HuH-7.5 (cell line): ENCODE data around the gene TTC21A.

Experiments used
- DNase-seq: peaks from one replicate; pipeline ENCODE4 v3.0.0; 2011; ENCODE audit warnings: low spot score

Gene TTC21A

GRCh38 chr3:39121621-39122020 is 14.1 kb downstream of the TTC21A start:
- DNase-seq, result no peak

DNA sequence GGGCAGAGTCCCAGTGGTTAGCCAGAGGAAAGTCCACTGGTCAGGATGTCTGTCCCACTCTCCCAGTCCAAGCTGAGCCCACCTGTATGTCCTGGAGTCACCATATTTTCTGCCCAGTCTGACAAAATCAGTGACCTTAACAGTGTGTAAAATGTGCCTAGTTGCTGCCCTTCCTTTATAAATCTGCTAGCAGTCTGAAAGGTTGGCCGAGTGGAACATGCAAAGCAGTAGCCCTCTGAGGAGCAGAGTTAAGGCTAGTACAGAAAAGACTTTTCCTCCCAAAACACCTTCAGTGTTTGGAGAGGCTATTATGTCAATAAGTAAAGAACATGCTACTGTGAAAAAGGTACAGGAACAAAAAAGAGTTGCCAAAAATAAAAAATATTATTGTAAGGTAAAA is 15.3 kb downstream of the TTC21A start:
- no peak for DNase-seq

GRCh38 chr3:39124876-39125840 is 17.7 kb downstream of the TTC21A start:
- DNase-seq, result no peak

- DNase-seq, result no peak
Measured at GRCh38 chr3:39125841-39126500, 18.5 kb downstream of the TTC21A start.

GRCh38 chr3:39126532-39127071 is 19.1 kb downstream of the TTC21A start:
- no peak for DNase-seq

- no peak for DNase-seq
Measured at GRCh38 chr3:39127269-39127907, 19.9 kb downstream of the TTC21A start.

DNA sequence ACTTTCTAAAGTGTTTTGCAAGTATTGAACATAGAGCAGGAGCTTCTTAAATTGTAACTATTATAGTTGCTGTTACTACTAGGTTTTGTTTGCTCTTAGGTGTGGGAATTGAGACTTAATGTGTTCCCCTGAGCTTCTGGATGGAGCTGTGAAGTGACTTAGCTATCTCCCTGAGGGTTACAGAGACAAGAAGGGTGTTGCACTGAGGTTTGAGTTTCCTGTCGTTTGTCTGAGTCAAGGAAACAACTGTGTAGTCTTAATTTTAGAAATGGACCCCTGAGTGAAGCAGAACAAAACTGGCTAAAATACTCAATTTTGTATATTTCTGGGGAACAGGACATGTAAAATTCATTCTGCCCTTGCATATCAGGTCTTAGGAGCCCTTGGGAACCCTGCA is 20.4 kb downstream of the TTC21A start:
- DNase-seq, result no peak

GRCh38 chr3:39128951-39129350 is 21.5 kb downstream of the TTC21A start:
- no peak for DNase-seq

GRCh38 chr3:39130026-39130425 is 22.5 kb downstream of the TTC21A start:
- no peak for DNase-seq

GRCh38 chr3:39130693-39131265 is 23.3 kb downstream of the TTC21A start:
- DNase-seq, result no peak

GRCh38 chr3:39132096-39133092 is 24.9 kb downstream of the TTC21A start:
- DNase-seq, result no peak

GRCh38 chr3:39133093-39133490 is 25.6 kb downstream of the TTC21A start:
- DNase-seq, result no peak

- DNase-seq, result no peak
Measured at GRCh38 chr3:39133822-39134221, 26.3 kb downstream of the TTC21A start.

DNA sequence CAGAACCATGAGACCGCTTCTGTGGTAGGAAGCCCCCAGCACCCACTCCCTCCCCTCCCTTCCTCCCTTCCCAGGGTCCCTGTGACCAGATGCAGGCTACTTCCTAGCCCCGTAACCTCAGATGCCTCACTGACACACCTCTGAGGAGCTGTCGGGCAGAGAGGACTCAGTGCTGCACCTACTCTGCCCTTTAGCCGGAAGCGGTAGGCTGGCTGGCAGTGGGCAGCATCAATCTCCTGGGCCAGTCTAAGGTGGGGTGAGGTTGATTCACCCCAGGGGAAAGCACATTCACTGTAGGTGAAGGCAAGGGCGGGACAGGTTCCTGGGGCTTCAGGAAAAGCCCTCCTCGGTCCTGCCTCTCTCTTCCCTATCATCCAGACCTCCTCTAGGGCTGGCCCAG is 26.8 kb downstream of the TTC21A start:
- no peak for DNase-seq

DNA sequence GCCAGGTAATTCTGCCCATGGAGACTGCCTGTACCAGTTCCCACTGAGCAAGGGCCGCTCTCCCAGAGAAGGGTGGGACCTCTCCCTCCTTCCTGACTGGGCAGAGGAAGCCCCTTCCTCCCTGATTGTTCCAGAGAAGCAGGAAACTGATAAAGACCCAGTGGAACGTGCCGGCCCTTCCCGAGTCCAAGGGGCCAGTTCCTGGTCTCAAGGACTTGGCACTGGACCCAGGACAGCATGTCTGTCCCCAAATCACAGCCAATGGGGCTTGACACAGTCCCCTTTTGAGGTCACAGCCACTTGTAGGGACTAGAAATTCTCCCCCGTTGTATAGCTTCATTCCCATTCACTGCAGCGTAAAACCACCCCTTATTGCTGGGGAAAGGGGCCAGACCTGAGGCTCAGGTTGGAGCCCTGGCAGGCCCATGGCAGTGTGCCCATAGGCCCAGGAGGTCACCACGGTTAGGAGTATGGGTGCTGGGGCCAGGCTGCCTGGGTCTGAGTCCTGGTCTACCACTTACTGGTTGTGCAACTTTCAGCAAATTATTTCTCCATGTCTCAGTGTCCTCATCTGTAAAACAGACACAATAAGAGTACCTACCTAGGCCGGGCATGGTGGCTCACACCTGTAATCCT is 27.8 kb downstream of the TTC21A start:
- DNase-seq, result no peak

DNA sequence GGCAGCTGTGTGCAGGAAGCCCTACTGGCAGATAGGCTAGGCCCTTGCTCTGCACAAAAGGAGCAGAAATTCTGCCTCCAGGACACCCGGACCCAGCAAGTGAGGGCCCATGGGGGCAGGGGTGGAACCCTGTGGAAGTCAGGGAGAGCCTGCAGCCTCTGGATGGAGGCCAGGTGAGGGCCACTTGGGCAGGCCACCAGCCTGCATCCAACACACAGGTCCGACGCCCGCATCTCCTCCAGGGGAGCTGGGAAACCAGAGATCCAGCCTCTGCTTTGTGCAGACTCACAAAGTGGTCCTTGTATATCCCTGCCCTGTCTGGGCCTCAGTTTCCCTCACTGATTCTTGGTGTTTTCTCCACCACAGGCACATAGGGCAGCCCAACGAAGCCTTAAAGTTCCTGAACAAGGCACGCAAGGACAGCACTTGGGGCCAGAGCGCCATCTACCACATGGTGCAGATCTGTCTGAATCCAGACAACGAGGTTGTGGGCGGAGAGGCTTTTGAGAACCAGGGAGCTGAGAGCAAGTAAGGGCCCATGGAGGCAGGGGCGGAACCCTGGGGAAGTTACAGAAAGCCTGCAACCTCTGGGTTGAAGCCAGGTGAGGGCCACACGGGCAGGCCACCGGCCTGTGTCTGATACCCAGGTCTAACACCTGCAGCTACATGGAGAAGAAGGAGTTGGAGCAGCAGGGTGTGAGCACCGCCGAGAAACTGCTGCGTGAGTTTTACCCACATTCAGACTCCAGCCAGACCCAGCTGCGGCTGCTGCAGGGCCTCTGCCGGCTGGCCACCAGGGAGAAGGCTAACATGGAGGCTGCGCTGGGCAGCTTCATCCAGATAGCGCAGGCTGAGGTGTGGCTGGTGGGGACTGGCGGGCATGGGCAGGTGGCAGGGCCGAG is 29.3 kb downstream of the TTC21A start:
- no peak for DNase-seq

- DNase-seq, result no peak
Measured at GRCh38 chr3:39137435-39137936, 30.0 kb downstream of the TTC21A start.

GRCh38 chr3:39137991-39138803 is 30.7 kb downstream of the TTC21A start:
- no peak for DNase-seq
